Measurements from ENCODE around the gene SLC6A19. TPM values are rescaled to one million over a fixed set of nuclear protein-coding genes. Genes with fewer than 3 reads are reported as not detected.
"Not testable (repeated sequence)": the region's sequence is repeated elsewhere in the genome, so short reads cannot be mapped to it uniquely, and the experiment has no call there.

Gene SLC6A19
- total RNA-seq, 1 experiment from 2014 or later: 0.29 TPM

GRCh38 chr5:1226839-1227581 lies 25.6 kb downstream of the SLC6A19 start:
- no TSS peak for BruUV-seq (replicated peaks)
- H3K27ac Mint-ChIP-seq (ENCODE audit: unreplicated experiment): no peak overlapping the region
- H3K27me3 Mint-ChIP-seq (ENCODE audit: insufficient read depth, unreplicated experiment): peaks cover 7% of the 10 kb centered on the region
- Histone ChIP-seq H3K4me1 (no peaks in the 10 kb centered on the region), H3K36me3 (ENCODE audit: control insufficient read depth, insufficient read depth, low read length) (no peaks in the 10 kb centered on the region), H3K9me3 (no peaks in the 10 kb centered on the region), H3K4me3 (ENCODE audit: low read depth, low read length) (no peak overlapping the region), H3K27me3 (replicated peaks; ENCODE audit: control insufficient read depth, insufficient read depth, low read length) (no peaks in the 10 kb centered on the region; the same call in 1 of the 2 replicates)
- H3K4me3 Mint-ChIP-seq (ENCODE audit: unreplicated experiment): no peak overlapping the region
- H3K9me3 Mint-ChIP-seq (ENCODE audit: unreplicated experiment): no peaks in the 10 kb centered on the region
- no peaks in the 10 kb centered on the region for H3K4me1 Mint-ChIP-seq (ENCODE audit: low read depth, unreplicated experiment)
- peaks cover 4% of the 10 kb centered on the region for H3K36me3 Mint-ChIP-seq (ENCODE audit: insufficient read depth, unreplicated experiment)
- POLR2A ChIA-PET: no interaction called here
- DNase-seq: no peak
- TF ChIP-seq CTCF (IDR thresholded peaks at IDR 0.05; ENCODE audit: insufficient read depth in 1 of 2, low read depth in 1 of 2, low read length in 1 of 2, severe bottlenecking in 1 of 2, unreplicated experiment in 1 of 2): no peak
- CTCF ChIA-PET: no interaction called here
- intact Hi-C loops (cut with micrococcal nuclease; ENCODE audit: unreplicated experiment): no loop called here

GRCh38 chr5:1227667-1228066 lies 26.3 kb downstream of the SLC6A19 start:
- Histone ChIP-seq H3K4me3 (ENCODE audit: low read depth, low read length) (no peak overlapping the region), H3K4me1 (no peaks in the 10 kb centered on the region), H3K36me3 (ENCODE audit: control insufficient read depth, insufficient read depth, low read length) (no peaks in the 10 kb centered on the region), H3K9me3 (no peaks in the 10 kb centered on the region), H3K27me3 (replicated peaks; ENCODE audit: control insufficient read depth, insufficient read depth, low read length) (no peaks in the 10 kb centered on the region; the same call in 1 of the 2 replicates)
- Mint-ChIP-seq H3K27ac (ENCODE audit: unreplicated experiment) (no peak overlapping the region), H3K36me3 (ENCODE audit: insufficient read depth, unreplicated experiment) (peaks cover 4% of the 10 kb centered on the region), H3K9me3 (ENCODE audit: unreplicated experiment) (no peaks in the 10 kb centered on the region), H3K4me3 (ENCODE audit: unreplicated experiment) (no peak overlapping the region), H3K4me1 (ENCODE audit: low read depth, unreplicated experiment) (no peaks in the 10 kb centered on the region), H3K27me3 (ENCODE audit: insufficient read depth, unreplicated experiment) (peaks cover 7% of the 10 kb centered on the region)
- no peak for TF ChIP-seq CTCF (IDR thresholded peaks at IDR 0.05; ENCODE audit: insufficient read depth in 1 of 2, low read depth in 1 of 2, low read length in 1 of 2, severe bottlenecking in 1 of 2, unreplicated experiment in 1 of 2)
- no peak for DNase-seq
- no TSS peak for BruUV-seq (replicated peaks)
- CTCF ChIA-PET: no interaction called here
- POLR2A ChIA-PET: no interaction called here
- intact Hi-C loops (cut with micrococcal nuclease; ENCODE audit: unreplicated experiment): no loop called here

DNA sequence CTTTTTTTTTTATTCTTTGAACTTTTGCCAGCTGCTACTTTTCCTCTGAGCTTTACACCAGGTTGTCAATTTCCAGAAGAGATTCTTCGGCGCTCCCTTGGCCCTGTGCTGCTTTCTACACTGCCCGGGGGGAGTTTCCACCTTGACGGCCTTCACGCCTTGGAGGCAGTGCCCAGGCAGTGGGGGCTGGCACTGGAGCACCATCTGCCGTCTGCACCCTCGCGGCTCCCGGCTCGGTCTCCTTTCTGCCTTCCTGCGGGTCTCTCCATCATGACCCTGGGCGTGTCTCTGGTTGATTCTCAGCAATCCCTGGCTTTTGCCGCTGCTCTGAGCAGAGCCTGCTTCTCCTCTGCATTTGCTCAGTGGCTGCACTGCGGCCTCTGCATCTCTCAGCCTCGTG lies 26.7 kb downstream of the SLC6A19 start:
- H3K9me3 ChIP-seq: no peaks in the 10 kb centered on the region
- Mint-ChIP-seq H3K4me1 (ENCODE audit: low read depth, unreplicated experiment) (no peaks in the 10 kb centered on the region), H3K27me3 (ENCODE audit: insufficient read depth, unreplicated experiment) (peaks cover 7% of the 10 kb centered on the region), H3K9me3 (ENCODE audit: unreplicated experiment) (no peaks in the 10 kb centered on the region), H3K4me3 (ENCODE audit: unreplicated experiment) (no peak overlapping the region), H3K27ac (ENCODE audit: unreplicated experiment) (no peak overlapping the region), H3K36me3 (ENCODE audit: insufficient read depth, unreplicated experiment) (peaks cover 4% of the 10 kb centered on the region)
- intact Hi-C loops (cut with micrococcal nuclease; ENCODE audit: unreplicated experiment): no loop called here
- H3K27me3 ChIP-seq (replicated peaks; ENCODE audit: control insufficient read depth, insufficient read depth, low read length): no peaks in the 10 kb centered on the region; the same call in 1 of the 2 replicates
- TF ChIP-seq CTCF (IDR thresholded peaks at IDR 0.05; ENCODE audit: insufficient read depth in 1 of 2, low read depth in 1 of 2, low read length in 1 of 2, severe bottlenecking in 1 of 2, unreplicated experiment in 1 of 2): no peak
- POLR2A ChIA-PET: no interaction called here
- DNase-seq: no peak
- CTCF ChIA-PET: no interaction called here
- no peak overlapping the region for H3K4me3 ChIP-seq (ENCODE audit: low read depth, low read length)
- no TSS peak for BruUV-seq (replicated peaks)
- H3K4me1 ChIP-seq: no peaks in the 10 kb centered on the region
- no peaks in the 10 kb centered on the region for H3K36me3 ChIP-seq (ENCODE audit: control insufficient read depth, insufficient read depth, low read length)

DNA sequence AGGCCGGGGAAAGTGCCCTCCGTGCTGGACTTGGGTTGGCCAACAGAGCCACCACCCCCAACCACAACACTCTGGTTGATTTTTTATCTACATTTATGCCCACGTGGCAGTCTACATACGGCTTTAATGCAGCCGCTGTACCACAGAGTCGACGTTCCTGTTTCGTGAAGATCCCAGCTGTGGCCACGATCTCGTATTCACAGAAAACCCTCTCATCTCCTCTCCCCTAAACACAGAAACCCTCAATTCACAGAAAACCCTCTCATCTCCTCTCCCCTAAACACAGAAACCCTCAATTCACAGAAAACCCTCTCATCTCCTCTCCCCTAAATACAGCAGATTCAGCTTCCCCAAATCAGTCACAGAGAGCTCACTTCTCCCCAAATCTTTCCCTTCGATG lies 27.6 kb downstream of the SLC6A19 start:
- H3K4me1 ChIP-seq; H3K4me3 Mint-ChIP-seq (ENCODE audit: unreplicated experiment); BruUV-seq (replicated peaks); CTCF ChIA-PET; H3K4me1 Mint-ChIP-seq (ENCODE audit: low read depth, unreplicated experiment); H3K27me3 ChIP-seq (replicated peaks; ENCODE audit: control insufficient read depth, insufficient read depth, low read length); H3K36me3 ChIP-seq (ENCODE audit: control insufficient read depth, insufficient read depth, low read length); POLR2A ChIA-PET; H3K36me3 Mint-ChIP-seq (ENCODE audit: insufficient read depth, unreplicated experiment); H3K9me3 Mint-ChIP-seq (ENCODE audit: unreplicated experiment); intact Hi-C loops (cut with micrococcal nuclease; ENCODE audit: unreplicated experiment); H3K9me3 ChIP-seq; DNase-seq; H3K27me3 Mint-ChIP-seq (ENCODE audit: insufficient read depth, unreplicated experiment); H3K4me3 ChIP-seq (ENCODE audit: low read depth, low read length); H3K27ac Mint-ChIP-seq (ENCODE audit: unreplicated experiment): not testable (repeated sequence)

Data from Caco-2 (cell line).